HG03354 (cell line): ENCODE results near the gene PSTK.
A peak's percentile ranks its signal among the peaks of the same experiment; 100 is the strongest.

Experiments
- ATAC-seq: cut with Tn5 transposase; IDR thresholded peaks from one replicate; pipeline ENCODE4 v1.9.1; 2021; ENCODE audit warnings: mild to moderate bottlenecking; ENCODE audit not compliant: unreplicated experiment, poor library complexity, severe bottlenecking

The PSTK gene

DNA sequence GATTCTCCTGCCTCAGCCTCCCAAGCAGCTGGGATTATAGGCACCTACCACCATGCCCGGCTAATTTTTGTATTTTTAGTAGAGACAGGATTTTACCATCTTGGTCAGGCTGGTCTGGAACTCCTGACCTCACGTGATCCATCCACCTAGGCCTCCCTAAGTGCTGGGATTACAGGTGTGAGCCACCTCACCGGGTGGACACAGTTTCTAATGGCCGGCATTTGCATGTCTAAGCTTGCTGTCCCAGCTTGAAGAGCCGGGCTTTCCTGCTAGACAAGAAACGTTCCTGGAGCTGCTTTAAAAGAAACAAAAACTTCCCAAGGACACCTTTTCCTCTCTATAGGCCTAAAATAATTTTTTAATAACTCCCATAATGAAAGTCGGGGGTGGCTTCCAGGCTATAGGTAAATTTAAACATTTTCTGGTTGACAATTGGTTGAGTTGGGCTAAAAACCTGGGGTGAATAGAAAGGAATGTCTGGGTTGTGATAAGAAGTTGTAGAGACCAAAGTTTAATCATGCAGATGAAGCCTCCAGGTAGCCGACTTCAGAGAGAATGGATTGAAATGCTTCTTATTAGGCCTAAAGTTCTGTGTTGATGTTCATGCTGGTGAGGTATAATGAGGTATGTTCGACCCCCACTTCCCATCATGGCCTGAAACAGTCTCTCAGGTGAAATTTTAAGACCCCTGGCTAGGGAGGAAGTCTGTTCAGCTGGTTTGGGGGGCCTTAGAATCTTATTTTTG lies 37.4 kb downstream of the PSTK start:
- ATAC-seq, result no peak

DNA sequence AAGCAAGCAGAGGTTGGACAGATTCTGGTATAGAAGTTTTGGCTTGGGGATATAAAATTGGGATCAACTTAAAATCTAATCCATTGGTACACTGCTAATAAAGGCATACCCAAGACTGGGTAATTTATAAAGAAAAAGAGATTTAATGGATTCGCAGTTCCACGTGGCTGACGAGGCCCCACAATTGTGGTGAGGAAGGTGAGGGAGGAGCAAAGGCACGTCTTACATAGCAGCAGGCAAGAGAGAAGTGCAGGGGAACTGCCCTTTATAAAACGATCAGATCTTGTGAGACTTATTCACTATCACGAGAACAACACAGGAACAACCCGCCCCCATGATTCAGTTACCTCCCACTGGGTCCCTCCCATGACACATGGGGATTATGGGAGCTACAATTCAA lies 38.3 kb downstream of the PSTK start:
- no peak for ATAC-seq

DNA sequence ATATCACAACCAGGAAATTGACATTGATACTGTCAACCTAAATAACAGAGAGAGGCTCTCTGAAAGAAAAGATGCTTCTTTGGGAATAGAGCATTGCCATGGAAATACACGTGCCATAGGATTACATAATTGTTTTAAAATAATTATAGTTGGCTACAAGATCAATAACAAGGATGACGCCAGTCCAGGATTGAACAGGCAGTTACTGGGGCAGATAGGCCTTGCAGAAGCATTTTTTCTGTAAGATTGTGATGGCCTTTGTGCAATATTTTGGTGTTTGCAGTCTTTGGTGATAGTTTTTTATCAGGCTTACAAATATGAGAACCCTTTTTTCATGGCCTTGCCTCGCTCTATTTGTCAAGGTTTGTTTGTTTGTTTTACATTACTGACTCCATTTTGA lies 39.1 kb downstream of the PSTK start:
- ATAC-seq, result no peak

DNA sequence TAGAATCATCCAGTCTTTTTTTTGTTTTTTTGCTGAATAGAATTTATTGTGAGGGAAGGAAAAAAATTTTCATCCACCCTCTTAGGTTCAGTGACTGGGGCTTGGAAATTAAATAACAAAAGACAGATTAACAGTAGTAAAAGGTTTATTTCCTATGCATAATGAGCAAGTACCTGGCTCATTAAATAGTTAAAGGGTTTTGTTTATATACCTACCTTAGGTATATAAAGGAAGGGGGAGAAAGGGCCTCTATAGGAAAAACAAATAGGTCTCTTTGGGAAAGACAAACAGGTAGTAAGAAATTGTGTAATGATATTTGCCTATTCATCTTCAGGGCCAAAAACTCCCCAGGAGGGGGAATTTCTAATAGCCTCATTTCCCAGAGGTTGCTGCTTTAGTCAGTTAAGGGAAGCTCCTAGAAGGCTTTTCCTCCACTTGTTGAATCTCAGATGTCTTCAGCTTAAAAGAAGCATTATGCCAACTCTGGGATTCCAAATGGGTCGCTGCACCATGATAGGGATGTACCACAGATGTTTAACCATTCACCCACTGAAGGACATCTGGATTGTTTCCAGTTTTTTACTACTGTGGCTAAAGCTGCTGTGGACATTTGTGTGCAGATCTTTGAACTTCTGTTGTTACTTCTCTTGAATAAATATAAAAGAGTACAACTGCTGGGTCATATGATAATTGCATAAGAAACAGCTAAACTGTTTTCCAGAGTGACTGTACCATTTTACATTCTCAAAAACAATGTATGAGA lies 39.9 kb downstream of the PSTK start:
- no peak for ATAC-seq

DNA sequence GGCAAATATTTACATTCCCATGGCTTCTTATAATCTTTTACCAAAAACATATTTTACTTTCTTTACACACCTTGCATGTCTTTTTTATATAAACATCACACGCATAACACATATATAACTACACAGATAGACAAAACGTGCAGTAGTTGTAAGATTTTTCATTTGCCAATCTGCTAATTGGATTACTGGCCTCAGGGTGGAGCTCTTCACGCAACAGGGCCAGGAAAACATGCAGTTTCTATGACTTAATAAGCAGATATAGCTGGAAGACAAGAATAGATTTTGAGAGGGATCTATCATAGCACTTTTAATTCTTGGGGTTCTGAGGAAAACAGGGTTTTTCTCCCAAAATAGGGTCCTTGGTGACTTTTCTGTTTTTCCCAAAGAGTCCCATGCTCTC lies 41.3 kb downstream of the PSTK start:
- ATAC-seq, result no peak

DNA sequence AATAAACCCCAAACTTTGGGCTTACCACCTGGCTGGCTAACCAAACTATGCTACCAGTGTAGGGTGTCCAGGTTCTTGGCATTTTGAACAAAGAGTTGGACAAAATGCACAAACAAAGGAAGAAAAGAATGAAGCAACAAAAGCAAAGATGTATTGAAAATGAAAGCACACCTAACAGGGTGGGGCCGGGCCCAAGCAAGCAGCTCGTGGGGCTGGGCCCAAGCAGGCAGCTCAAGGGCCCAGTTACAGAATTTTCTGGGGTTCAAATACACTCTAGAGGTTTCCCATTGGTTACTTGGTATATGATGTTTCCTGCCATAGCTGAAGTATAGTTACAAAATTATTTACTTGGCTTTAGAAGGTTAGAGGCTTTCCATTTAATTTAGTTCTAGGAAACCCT lies 44.3 kb downstream of the PSTK start:
- ATAC-seq, result no peak

DNA sequence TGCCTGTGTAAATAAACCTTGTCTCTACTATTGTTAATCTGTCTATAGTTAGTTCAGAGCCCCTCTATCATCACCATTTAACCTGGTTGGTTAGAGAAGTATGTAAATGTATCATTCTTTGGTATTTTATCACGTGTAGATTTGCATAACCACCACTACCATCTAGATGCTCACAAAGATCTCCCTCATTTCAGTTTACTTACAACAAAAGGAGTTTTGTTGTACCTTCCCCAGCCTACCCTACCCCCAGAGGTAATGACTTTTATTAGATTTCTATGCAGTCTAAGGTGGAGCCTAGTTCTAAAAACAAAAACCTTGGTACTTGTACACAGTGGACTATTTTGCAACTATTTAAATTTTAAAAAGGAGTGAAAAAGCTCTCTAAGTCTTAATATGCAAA lies 46.1 kb downstream of the PSTK start:
- no peak for ATAC-seq

DNA sequence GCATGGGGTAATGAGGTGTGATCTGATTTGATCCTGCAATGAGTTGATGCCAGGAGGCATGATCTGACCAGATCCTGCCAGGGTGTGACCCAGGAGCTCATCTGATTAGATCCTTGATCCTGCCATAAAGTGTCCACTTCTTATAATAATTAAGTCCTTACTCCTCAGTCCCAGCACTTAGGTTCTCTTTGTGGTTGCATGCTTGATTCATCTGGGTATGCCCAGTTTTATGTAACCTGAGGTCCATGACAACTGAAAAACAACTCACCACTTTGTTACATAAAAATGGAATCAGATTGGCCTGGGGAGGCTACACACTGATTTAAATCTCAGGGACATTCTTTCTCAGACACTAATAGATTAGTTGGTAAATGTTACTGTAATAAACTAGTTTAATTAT lies 47.7 kb downstream of the PSTK start:
- no peak for ATAC-seq

DNA sequence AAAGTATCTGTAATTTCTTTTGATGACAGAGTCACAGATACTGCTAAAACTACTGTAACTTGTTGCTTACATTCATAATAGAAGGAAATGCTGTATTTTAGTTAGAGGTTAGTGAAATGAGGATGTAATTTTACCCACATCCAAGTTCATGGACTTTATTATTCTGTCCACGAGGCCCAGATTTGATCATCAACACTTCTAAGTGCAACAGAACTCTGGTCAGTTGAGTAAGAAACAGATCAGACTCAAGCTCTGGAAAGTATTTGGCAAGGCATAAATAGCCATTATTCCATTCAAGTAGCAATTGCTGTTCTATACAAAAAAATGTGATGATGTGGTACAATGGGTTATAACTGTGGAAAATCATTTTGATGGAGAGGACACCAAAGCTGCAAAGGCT lies 50.9 kb downstream of the PSTK start:
- no peak for ATAC-seq

DNA sequence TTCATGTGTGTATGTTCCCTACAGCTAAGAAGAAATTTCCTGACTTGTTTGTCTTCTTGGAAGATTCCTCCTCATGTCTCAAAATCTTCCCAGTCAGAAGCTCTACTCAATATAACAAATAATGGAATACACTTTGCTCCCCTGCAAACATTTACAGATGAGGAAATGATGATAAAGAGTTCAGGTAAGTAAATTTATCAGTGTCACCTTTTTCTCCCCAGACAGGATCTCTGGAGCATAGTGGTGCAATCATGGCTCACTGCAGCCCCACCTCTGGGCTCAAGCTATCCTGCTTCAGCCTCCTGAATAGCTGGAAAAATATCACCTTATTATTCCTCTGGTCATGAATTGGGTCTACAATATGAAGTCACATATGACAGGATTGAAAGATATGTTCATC lies 54.1 kb downstream of the PSTK start:
- no peak for ATAC-seq

DNA sequence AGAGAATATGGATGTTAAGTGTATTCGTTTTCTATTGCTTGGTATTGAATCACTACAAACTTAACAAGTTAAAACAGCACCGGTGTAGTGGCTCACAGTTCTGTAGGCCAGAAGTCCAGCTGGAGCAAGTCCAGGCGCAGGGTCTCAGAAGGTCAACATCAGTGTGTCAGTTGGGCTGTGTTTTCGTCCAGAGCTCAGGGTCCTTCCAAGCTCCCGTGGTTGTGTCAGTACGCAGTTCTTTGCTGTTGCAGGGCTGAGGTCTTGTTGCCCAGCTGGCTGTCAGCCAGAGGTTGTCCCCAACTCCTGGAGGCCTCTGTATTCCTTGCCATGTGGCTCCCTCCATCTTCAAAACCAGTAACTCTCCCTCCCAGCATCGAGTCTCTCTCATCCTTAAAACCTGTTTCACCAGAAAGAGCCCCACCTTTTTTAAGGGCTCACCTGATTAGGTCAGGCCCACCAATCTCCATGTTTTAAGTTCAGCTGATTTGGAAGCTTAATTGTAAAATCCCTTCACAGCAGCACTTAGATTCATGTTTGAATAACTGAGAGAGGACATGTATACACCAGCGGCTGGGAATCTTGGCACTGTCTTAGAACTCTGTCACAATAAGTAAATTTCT lies 55.4 kb downstream of the PSTK start:
- no peak for ATAC-seq

DNA sequence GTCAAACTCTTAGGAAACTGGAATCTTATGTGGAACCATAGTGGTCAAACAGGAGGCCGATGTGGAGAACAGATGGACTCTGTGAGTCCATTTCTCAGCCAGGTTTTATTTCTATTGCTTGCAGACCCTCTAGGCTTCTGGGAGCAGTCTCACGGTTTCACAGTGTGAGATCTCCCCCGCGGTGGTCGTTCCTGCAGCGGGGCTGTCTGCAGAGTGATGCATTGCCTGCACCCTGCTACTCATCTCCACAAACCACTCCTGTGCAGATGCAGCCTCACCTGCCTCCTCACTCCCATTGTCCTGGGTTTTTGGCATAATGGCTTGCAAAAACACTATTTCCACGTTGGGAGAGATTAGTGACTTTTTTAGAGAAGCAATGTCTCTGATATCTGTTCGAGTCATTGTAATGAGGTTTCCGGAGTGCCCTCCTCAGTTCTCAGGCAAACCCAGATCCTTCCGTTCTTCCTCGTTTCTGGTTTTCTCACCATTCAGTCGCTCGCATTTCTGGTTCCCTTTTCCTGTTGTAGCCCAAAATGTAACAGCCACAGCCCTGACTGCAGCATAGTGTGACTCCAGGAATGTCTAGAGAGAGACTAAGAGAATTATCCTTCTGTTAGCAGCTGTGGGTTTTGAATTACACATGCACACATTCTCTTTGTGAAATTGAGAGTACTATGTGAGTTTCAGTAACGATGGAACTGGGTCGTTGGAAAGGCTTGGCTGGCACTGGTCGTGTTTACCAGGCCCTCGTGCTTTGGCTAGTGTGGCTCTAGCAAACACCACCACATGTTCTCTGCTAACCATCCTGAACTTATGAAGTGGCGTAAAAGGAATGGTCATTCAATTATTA lies 58.8 kb downstream of the PSTK start:
- peak; percentile 47 for ATAC-seq

DNA sequence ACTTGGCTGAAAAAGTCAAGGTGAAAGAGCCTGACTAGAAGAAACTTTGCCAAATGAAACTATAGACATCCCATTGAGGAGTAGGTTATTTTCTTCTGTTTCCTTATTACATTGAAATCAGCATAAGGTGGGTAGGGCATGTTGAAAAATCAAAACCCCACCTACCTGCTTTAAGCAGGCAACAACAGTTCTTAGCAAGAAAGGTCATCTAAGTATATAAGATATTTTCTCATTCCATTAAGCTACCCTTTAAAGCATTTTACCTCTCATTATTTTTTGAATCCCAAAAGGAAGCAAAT lies 59.4 kb downstream of the PSTK start:
- ATAC-seq, result no peak
